GM18526 (cell line): ENCODE results near the gene MYLK.

Experiments used
- POLR2A ChIP-seq: IDR thresholded peaks from 3 replicates; pipeline ENCODE4 v1.6.1; 2011; ENCODE audit not compliant: insufficient read length; ENCODE audit errors: extremely low read depth

The MYLK gene, protein sequence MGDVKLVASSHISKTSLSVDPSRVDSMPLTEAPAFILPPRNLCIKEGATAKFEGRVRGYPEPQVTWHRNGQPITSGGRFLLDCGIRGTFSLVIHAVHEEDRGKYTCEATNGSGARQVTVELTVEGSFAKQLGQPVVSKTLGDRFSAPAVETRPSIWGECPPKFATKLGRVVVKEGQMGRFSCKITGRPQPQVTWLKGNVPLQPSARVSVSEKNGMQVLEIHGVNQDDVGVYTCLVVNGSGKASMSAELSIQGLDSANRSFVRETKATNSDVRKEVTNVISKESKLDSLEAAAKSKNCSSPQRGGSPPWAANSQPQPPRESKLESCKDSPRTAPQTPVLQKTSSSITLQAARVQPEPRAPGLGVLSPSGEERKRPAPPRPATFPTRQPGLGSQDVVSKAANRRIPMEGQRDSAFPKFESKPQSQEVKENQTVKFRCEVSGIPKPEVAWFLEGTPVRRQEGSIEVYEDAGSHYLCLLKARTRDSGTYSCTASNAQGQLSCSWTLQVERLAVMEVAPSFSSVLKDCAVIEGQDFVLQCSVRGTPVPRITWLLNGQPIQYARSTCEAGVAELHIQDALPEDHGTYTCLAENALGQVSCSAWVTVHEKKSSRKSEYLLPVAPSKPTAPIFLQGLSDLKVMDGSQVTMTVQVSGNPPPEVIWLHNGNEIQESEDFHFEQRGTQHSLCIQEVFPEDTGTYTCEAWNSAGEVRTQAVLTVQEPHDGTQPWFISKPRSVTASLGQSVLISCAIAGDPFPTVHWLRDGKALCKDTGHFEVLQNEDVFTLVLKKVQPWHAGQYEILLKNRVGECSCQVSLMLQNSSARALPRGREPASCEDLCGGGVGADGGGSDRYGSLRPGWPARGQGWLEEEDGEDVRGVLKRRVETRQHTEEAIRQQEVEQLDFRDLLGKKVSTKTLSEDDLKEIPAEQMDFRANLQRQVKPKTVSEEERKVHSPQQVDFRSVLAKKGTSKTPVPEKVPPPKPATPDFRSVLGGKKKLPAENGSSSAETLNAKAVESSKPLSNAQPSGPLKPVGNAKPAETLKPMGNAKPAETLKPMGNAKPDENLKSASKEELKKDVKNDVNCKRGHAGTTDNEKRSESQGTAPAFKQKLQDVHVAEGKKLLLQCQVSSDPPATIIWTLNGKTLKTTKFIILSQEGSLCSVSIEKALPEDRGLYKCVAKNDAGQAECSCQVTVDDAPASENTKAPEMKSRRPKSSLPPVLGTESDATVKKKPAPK (N-terminal part only)

DNA sequence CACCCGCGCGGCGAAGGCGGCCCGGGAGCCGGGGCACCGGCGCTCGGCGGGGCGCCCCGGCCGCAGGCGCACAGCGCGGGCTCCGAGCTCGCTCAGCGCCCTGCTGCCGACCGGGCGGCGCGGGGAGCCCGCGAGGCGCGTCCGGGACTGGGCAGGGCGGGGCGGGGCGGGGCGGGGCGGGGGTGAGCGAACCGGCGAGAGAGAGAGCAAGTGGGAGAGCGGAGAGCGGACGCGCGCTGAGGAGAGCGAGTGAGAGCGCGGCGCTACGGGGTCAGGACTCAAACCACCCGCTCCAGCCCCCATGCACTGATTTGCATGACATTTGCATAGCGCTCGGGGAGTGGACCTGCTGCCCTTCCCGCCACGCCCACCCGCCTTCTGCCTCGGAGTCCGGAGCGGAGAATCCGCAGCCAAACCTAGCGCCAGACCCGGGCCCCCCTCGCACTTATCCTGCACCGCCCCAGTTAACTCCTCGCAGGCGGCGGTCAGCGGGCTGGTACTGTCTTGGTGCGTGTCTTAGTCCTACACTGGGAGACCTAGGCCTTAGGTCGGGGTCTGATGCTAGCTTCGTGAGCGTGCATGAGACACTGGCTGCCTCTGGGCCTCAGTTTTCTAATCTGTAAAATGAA is at the start of gene MYLK:
TSS of gene MYLK (minus strand) at position 130 of the 629 bp plus-strand sequence. CDS start 90,491 bp downstream, outside the sequence.
- TF ChIP-seq POLR2A = no peak

DNA sequence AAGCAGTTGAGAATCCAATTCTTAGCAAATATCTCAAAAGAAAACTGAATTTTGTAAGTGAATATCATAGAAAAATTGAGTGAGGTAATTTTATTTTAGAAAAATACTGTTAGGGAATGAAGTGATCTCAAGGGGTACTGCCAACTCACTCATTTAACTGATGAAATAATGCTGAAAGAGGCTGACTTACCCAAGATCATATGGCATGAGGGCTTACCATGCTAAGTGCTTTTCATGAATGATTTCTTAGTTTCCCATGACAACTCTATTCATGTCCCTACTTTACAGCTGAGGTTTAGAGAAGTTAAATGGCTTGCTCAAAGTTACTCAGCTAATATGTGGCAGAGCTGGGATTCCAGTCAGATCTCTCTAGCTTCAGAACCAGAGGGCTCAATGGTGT is 46.3 kb upstream of the MYLK start:
- TF ChIP-seq POLR2A = no peak

DNA sequence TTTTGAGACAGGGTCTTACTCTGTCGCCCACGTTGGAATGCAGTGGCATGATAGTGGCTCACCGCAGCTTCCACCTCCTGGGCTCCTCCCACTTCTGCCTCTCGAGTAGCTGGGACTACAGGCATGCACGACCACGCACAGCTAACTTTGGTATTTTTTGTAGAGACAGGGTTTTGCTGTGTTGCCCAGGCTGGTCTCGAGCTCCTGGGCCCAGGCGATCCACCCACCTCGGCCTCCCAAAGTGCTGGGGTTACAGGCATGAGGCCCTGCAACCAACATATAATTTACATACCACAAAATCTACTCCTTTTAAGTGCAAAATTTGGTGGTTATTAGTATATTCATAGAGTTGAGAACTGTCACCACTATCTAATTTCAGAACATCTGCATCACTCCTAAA is 45.2 kb upstream of the MYLK start:
- TF ChIP-seq POLR2A = no peak

DNA sequence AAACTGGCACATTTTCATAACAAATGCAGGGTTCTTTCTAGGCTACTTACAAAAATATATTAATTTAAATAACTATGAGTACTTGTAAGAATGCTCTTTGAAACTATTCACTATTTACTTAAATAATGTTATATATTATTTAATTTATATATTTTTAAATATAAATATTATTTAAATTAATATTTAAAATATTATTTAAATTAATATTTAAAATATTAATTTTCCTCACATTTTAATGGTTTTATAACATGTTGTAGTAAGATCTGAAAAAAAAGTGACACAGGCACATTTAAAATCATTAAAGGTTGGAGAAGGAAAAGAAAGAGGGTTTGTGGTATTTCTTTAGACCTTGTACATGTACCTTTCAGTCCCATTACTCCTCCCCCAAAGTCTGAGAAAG is 42.3 kb upstream of the MYLK start:
- TF ChIP-seq POLR2A = no peak

DNA sequence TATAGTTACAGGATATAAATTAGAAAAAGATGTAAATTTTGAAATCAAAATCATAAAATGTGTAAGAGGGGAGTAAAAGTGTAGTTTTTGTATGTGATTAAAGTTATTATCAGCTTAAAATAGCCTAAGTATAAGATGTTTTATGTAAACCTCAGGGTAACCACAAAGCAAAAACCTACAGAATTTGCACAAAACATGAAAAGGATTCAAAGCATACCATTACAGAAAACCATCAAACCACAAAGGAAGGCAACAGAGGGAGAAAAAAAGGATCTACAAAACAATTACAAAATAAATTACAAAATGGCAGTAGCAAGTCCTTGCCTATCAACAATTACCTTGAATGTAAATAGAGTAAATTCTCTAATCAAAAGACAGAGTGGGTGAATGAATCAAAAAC is 36.7 kb upstream of the MYLK start:
- no peak for TF ChIP-seq POLR2A

DNA sequence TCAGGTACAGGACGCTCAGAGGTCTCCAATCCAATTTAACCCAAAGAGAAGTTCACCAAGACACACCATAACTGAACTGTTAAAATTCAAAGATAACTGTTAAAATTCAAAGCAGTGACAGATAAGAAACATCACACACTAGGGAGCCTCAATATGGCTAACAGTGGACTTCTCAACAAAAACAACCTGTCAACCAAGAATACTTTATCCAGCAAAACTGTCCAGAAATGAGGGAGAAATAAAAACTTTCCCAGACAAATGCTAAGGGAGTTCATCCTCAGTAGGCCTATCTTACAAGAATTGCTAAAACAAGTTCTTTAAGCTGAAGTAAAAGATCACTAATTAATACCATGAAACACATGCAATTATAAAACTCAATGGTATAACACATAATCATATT is 36.3 kb upstream of the MYLK start:
- TF ChIP-seq POLR2A = no peak

DNA sequence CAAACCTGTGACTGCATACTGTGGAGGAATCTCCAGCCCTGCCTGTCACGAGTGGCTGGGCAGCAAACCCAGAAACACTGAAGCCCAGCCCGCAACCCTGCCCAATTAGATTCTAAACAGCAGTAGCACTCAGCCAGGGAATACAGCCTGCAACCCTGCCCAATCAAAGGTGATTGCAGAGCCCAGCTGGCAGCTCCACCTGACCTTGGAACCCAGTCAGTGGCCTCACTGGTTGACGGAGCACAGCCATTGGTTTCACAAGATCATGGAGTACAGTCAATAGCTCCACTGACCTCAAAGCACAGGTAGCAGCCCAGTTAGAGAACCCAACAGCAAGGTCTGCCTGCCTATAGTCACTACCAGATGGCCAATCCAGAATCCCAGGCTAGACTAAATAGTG is 35.2 kb upstream of the MYLK start:
- no peak for TF ChIP-seq POLR2A

- TF ChIP-seq POLR2A = no peak
Observed at GRCh38 chr3:123914829-123915228, 30.7 kb upstream of the MYLK start.

- no peak for TF ChIP-seq POLR2A
Observed at GRCh38 chr3:123909785-123910184, 25.7 kb upstream of the MYLK start.

DNA sequence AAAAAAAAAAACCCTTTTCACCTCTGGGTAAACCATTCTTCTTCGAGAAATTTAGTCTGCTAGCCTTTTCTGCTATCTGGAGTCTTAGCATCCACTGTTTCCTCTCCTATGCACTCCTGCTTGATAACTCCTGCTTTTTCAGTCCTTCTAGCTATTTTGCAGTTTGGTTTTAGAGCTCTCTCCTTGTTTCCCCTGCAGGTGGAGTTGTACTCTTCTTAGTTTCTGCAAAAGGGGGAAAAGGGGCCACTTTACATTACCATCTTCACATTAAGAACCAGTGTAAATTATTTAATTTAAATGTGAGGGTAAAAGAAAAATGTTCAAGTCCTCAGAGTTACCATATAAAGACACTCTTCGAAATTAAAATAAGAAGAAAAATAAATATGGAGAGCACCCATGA is 23.6 kb upstream of the MYLK start:
- TF ChIP-seq POLR2A = no peak

GRCh38 chr3:123899300-123899865 is 15.3 kb upstream of the MYLK start:
- TF ChIP-seq POLR2A = no peak

DNA sequence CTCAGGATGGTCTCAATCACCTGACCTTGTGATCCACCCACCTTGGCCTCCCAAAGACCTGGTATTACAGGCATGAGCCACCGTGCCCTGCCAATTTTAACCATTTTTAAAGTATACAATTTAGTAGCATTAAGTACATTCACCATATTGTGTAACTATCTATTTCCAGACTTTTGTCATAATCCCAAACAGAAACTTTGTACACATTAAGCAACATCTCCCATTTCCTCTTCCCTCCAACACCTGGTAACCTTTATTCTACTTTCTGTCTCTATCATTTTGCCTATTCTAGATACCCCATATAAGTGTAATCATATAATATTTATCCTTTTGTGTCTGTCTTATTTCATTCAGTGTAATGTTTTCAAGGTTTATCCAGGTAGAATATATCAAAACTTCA is 8.9 kb upstream of the MYLK start:
- no peak for TF ChIP-seq POLR2A

DNA sequence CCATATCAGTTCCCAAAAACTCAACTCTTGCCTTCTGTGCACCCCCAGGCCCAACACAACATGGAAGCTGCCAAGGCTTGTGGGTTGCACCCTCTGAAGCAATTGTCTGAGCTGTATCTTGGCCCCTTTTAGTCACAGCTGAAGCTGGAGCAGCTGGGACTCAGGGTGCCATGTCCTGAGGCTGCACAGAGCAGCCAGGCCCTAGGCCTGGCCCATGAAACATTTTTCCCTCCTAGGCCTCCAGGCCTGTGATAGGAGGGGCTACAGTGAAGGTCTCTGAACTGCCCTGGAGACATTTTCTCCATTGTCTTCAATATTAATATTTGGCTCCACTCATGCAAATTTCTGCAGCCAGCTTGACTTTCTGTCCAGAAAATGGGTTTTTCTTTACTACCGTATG is 8.1 kb upstream of the MYLK start:
- no peak for TF ChIP-seq POLR2A

DNA sequence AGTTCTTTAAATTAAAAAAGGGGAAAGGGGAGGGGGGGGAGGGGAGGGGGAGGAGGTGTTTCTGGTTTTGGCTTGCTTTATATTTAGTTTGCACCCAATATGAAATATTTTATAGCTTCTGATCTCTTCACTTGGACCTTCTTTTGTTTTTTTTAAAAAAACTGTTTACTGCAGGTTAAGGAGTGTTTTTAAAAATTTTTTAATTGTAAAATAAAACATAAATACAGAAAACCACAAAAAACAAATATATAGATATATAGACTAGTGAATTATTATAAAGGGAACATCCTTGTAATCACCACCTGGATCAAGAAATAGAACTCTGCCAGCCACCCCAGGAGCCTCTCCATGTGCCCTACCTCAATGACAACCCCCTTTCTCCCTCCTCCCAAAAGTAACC is 861 bp upstream of the MYLK start:
- TF ChIP-seq POLR2A = no peak
